H4 (cell line): Measurements from ENCODE around the gene ISL1. TPM values are rescaled to one million over a fixed set of nuclear protein-coding genes. Genes with fewer than 3 reads are reported as not detected.

ENCODE experiments used
- DNase-seq: peaks from one replicate; pipeline ENCODE4 v3.0.0-alpha.2; 2015; ENCODE audit warnings: low spot score
- total RNA-seq: library from RNA; depleted of rRNA; stranded (reverse); fragments of >200 nt; shearing (Covaris generic); gene quantifications from 2 replicates; pipeline ENCODE4 v1.2.3, GENCODE V29; 2014; rRNA removed

Gene ISL1
- 4.6 TPM in 2 replicates for total RNA-seq

DNA sequence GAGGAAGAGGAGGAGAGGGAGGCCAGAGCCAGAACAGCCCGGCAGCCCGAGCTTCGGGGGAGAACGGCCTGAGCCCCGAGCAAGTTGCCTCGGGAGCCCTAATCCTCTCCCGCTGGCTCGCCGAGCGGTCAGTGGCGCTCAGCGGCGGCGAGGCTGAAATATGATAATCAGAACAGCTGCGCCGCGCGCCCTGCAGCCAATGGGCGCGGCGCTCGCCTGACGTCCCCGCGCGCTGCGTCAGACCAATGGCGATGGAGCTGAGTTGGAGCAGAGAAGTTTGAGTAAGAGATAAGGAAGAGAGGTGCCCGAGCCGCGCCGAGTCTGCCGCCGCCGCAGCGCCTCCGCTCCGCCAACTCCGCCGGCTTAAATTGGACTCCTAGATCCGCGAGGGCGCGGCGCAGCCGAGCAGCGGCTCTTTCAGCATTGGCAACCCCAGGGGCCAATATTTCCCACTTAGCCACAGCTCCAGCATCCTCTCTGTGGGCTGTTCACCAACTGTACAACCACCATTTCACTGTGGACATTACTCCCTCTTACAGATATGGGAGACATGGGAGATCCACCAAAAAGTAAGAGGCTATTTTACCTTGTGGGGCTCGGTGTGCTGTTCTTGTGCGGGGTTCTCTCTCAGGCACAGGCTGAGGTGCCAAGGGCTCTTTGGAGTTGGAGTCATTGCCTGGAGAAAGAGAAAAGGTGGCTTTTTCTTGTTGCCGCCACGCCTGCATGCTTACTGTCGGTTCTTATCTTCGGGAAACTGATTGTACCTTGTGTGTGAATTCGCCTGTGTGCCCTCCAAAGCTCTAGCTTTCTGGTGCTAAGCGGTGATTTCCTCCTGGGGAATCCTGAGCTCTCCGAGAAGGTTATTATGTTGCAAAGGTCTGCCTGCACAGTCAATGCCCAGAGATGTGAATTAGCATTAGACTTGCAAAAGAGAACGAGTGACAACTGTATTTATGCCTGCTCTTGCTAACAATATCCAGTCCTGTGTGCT is at the start of gene ISL1:
ISL1 (plus strand) TSS at position 318 of the 991 bp plus-strand sequence; CDS start at position 542, 224 bp downstream.
- peak; percentile 93 for DNase-seq

DNA sequence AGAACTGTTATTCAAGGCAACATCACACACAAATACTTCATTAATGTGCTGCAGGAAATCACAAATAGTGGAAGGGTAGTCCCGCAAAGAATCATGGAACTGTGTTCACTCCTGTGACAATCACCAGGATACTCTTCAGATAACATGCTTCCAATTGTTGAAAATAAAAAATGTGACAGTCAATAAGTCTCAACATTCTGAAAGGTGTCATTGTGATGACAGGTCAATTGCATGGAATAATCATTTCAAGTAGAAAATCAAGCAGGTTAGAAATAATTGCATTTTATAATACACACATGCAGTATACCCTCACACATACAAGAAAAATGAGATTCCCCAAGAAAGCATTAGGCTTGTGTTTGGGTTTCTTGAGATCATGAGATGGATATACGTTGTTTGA is 46.4 kb upstream of the ISL1 start:
- no peak for DNase-seq

DNA sequence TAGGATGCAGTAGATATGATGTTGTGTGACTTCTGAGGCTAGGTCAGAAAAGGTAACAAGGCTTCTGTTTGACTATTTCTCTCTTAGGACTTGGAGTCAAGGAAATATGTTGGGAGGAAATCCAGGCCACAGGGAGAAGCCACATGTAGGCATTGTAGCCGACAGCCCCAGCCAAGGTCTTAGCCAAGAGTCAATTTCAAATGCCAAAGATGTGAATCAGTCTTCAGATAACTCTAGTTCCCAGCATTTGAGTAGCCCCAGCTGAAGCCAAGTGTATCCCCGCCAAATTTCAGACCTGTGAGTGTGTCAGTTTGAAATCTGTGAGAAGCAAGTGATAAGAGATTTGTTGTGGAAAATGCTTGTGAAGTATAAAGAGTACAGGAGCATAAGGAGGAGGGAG is 38.1 kb upstream of the ISL1 start:
- DNase-seq = no peak

- no peak for DNase-seq
Measured at GRCh38 chr5:51347157-51347556, 36.1 kb upstream of the ISL1 start.

DNA sequence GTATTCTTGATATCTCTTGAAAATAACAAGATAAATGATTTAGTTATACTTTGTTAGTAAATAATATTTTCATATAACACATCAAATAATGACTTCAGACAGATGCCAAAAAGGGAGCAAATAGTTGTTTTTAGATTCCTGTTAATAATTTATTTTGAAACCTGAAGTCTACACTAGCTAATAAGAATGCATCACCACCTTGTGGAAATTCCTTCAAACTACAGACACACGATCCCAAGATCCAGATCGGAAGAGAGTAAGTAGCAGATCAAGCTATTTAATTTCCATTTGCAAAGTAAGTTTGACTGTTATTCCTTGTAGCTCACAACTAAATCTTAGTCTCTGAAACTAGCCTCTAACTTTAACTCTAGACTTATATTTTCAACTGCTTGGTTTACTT is 35.5 kb upstream of the ISL1 start:
- no peak for DNase-seq

GRCh38 chr5:51371052-51371451 is 12.2 kb upstream of the ISL1 start:
- DNase-seq = no peak

- DNase-seq = peak; percentile 33
Measured at GRCh38 chr5:51373880-51374523, 9.2 kb upstream of the ISL1 start.

- no peak for DNase-seq
Measured at GRCh38 chr5:51375084-51375483, 8.2 kb upstream of the ISL1 start.

DNA sequence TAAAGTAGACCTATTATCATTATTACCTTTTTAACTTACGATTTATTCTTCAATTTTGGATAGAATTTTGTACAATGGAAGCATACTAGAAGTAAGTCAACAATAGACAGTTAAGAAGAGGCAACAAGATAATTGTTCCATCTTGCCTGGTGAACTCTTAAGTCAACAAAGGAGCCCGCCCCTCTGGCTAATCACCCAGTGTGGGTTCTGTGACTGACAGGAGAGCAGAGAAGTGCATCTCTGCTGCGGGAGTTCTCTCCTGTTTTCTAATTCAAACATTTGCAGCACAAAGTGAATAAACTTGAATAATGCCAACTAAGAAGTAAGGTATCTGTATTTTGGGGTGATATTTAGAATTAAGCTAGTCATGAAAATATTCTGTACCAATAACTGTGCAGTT is 6.7 kb upstream of the ISL1 start:
- DNase-seq = no peak

- no peak for DNase-seq
Measured at GRCh38 chr5:51377151-51378060, 5.8 kb upstream of the ISL1 start.

DNA sequence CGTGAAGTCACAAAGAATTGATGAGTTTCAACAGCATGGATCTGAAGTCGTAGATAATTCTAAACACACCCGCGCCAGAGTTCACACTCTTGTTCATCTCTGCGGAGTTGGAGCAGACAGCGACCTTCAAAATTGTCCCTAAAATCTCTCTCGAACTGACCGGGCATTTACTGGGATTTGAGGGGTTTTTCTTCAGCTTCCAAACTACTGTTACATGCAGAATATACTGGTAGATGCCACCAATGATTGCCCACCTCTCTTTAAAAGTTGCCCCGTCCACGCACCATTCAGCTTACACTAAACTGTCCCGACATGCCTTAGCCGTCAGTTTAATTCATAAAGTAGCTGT is 5.2 kb upstream of the ISL1 start:
- DNase-seq = no peak

GRCh38 chr5:51378448-51379330 is 4.6 kb upstream of the ISL1 start:
- peak; percentile 82 for DNase-seq

DNA sequence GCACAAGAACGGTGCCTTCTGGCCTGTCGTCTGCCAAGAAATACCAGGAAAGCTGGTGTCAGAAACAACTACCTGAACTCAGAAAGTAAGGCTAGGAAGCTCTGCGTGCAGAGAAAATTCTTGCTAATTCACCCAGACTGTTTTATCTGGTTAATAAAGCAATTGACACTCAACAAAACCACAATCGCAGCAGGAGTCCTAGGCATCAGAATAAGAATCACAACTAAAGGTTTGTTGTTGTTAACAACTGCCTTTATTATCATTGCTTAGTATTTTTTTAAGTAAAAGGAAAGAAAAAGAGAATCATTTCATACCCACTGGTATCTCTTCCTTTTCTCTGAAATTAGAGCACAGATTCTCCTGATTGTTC is 3.9 kb upstream of the ISL1 start:
- DNase-seq = no peak

DNA sequence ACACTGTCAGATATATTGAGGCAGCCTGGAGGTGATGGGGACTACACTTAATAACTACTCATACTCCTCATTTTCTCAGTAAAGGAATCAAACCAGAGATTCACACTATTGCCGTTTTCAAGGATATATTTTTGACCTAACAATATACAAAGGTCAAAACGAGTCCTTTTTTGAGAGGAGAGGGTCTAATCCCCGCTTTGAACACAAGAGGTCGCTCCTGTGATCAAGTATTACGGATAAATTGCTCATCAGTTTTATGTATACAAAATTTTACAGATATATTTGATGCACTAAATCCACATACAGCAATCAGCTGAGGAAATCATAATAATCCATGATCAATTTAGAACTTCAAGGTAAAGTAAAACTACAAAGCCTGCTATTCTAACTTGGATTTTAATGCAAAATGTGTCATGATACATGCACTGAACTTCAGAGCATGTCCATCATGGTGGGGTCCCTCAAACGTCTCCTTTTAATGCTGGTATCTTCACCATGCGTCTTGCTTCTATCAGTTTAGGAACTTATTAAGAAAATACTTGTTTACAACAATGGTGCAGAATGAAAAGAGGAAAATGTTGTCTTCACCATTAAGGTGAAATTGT is 2.5 kb upstream of the ISL1 start:
- DNase-seq = peak; percentile 21

DNA sequence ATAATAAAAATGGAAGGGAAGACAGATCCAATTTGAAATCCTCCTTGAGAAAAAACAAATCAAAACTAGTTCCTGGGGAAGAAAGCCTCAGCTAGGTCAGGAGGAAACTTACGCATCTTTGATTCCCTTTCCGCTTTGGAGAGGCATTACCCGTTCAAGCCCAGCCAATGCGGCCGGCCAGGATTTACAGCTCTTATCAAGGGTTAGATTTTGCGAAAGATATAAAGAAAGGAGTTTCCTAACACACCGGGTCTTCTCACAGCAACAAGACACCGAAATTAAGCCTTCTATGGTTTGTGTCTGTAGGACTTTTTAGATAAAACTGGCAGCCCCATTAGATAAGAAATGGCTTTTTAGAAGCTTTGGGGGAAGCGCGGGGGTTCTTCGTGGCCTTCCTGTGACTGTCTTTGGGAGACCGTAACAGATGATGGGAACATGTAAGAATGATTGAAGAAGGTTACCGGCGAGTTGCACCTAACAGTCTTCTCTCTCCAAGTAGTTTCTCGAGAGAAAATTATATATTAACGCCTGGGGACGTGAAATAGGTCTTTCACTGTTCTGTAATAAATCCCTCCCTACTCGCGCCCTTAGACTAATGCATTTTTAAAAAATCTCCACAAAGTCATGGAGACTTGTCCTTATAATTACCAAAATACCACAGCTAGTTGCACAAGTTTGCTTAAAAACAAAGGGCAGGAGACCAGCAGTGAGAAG is 1.3 kb upstream of the ISL1 start:
- DNase-seq = no peak

DNA sequence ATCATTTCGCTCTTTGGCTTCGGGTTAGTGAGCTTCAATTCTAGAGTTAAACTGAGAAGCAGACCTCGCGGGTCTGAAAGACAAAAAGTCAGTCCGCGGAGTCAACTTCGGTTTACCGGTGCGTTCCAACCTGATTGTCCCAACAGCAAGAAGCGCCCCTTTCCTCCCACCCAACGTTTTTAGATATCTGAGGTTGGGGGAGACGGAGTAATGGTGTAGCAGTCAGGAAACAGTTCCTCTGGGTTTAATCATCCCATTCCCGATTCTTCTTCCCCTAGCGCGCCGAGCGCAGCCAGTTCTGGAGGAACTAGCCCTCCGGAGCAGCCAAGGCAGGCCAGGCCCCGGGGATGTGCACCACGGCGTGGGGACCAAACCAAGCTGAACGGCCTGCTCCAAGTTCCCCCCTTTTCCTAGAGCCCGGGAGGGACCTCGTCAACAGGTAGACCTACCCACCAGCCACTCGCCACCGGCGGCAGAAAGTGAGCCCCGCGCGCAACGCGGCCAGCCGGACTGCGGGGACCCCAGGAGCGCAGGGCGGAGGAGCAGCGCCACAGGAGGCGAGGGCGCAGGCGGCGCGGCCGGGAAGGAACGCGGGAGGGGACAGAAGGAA is 622 bp upstream of the ISL1 start:
- no peak for DNase-seq

DNA sequence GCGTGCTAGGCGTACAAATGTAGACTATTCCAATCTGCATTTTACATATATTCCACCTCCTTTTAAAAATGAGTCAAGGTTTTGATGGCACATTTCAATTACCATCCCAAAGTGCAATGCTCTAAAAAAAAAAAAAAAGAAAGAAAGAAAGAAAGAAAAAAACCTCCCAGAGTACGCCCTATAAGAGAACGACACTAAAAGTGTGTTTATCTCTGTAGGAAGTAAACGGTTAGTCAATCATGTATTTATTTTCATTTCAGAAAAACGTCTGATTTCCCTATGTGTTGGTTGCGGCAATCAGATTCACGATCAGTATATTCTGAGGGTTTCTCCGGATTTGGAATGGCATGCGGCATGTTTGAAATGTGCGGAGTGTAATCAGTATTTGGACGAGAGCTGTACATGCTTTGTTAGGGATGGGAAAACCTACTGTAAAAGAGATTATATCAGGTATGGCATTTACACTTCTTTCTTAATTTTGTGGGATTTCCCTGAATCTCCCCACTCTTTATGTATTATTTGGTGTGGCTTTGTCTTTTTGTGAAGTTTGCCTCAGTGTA is 1.1 kb downstream of the ISL1 start:
- no peak for DNase-seq

DNA sequence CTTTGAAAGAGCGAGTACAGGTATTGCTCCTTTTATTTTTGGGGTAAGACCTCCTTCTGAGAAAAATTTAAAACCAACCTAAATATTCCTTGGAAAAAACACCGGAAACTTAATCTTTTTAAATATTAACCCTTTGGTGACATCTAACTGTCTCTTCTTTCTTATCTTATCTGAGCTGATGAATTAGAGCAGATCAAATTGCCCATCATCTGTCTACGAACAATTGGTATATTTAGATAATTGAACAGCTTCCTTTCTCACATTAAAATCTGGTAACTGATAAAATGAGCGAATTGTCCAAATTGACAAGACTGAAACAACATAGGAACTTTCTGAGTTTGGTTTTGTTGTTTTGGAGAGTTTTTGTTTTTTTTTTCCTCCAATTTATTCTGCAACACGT is 2.0 kb downstream of the ISL1 start:
- no peak for DNase-seq
